ENCODE measurements around the gene CANT1.

Gene CANT1

GRCh38 chr17:78995761-78996451 lies 13.7 kb downstream of the CANT1 start:
- DNase-seq (ENCODE audit: low read depth in 2 of 2), result no peak

- DNase-seq (ENCODE audit: low read depth in 2 of 2), result no peak
Measured at GRCh38 chr17:78995022-78995760, 14.4 kb downstream of the CANT1 start.

- DNase-seq (ENCODE audit: low read depth in 2 of 2), result no peak
Measured at GRCh38 chr17:78993981-78994671, 15.4 kb downstream of the CANT1 start.

DNA sequence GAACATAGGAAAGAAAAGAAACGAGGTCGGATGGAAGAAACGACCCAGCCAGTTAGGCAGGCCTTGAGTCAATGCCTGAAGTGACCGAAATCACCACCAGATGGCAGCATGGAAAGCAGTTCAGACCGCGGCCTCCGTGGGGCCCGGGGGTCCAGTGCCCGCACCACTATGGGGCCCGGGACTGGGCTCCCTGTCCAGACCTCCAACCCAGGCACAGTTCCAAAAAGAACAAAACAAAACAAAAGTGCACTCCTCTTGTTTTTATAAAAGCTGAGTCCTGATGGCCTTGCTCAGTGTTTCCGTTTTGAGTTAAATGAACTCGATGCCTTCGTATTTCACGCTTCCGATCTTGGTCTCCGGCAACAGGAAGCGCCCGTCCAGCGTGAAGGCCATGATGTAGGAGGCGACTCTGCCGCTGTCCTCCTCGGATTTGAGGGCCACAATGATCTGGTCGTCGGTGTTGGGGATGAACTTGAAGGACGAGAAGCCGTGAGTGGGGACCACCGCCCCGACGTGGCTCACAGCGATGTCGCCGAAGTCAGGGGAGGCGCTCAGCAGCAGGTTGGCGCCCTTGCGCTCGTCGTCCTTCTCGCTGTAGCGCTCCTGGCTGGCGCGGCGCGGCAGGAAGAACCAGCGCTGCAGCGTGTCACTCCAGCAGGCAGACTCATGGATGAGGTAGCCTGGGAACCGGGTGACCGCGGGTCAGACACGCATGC lies 16.2 kb downstream of the CANT1 start:
- DNase-seq (ENCODE audit: low read depth in 2 of 2), result peak in 1 of 2 donors; percentile 38

- DNase-seq (ENCODE audit: low read depth in 2 of 2), result no peak
Measured at GRCh38 chr17:78992542-78993212, 16.9 kb downstream of the CANT1 start.

DNA sequence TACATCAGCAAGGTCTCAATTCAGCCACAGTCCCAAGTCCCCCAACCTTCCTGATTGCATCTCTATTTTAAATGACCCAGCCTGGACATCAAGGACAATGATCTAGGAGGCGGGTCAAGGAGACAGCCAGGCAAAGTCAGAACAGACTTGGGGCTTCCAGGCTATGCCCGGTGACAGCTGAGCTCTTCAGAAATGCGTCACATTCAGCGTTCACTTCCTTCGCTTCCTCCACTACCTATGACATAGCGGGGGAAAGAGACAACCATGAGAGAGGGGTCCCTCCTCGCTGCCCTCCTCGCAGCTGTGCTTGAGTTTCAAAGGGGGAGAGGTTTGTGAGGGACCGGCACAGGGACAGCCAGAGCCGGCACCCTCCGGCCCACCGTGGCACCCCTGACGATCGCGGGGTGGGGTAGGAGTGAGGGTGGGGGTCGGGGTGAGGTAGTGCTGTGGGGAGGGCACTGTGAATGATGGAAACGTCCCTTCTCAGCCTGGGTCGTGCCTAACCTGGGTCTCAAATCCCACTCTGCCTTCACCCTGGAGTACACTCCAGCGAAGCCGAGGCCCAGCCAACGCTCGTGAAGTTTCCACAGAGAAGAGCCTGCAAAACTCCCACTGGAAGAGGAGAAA lies 17.5 kb downstream of the CANT1 start:
- no peak for DNase-seq (ENCODE audit: low read depth in 2 of 2)

DNA sequence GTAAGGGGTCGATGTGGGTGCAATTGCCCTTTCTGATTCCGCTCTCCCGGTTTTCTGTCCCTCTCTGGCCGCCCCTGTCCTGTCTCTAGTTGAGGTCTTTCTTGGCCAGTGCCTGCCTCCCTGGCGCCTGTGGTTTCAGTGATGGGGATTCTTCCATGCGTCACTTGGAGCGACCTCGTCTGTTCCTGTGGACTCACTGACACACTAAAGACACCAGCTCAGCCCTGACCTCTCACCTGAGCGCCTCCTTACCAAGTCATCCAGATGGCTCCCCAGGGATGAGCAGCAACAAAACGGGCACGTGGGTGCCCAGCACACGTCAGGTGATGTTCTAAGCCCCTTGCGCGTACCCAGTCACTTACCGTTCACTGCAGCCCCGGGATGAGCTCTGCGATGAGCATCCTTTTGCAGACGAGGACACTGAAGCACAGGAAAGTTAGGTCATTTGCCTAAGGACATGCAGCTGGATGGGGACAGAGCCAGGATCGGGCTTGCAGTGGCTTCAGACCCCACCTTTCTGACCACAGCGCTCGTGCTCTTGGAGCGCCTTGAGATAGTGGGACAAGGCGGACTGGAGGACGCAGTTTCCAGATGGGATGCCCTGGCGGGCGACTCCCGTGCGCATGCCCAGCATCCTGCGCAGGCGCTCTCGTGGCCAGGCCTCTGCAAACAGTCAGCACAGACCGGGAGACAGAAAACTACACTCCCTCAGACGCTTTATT lies 18.4 kb downstream of the CANT1 start:
- DNase-seq (ENCODE audit: low read depth in 2 of 2), result no peak

DNA sequence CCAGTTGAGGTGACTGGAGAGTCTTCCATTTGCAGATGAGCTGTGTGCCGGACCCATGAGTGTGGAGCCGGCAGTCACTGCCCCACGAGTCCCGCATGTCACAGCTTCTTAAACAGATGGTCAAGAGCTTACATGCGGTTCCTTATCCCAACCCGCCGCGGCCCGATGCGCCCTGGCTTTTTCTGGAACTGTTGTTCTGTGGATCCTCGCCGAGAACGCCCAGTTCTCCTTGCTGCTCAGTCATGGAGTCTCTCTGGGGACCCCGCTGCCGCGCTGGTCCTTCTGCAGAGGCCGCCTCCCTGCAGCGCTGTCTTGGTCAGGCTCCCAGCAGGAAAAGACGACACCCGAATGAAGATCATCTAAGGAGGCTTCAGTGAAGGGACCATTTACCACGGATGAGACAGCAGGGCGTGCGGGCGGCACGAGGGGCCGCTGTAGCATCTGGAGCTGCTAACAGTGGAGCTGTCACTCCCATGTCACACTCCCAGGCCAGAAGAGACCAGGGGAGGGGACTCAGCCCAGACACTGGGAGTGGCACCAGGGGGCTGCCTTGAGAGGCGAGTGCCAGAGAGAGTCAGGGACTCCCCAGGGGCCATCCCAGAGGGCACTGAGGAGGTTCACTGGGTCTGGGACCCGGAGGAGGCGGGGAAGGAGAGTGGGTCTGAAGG lies 19.1 kb downstream of the CANT1 start:
- no peak for DNase-seq (ENCODE audit: low read depth in 2 of 2)

GRCh38 chr17:78988152-78988551 lies 21.4 kb downstream of the CANT1 start:
- DNase-seq (ENCODE audit: low read depth in 2 of 2), result no peak

DNA sequence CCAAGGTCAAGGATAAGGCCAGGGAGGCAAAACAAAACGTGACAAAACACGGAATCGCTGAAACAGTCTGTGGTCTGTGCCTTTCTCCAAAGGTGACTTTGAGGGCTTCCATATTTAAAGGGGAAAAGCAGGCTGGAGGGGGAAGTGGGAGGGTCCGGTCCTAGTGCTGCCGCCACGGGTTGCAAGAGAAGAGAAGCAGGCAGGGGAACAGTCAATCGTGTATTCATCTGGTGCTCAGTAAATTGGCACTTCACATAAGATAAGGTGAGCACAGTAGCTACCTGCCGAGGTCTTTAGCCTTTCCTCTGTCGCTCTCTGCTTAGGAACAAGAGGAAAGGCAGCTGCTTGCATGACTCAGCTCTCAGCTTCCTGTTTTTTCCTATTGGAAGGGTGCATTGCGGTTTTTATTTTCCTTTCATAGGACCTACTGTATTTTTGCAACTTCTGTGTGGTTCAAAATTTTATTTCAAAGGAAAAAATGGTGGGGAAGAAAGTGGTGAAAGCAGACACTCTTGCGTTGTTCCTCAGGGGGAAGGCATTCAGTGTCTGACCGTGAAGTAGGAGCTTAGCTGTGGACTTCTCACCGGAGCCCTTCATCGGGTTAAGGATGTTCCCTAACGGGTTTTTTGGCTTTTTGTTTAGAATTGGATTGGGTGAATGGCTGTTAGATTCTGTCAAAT lies 22.8 kb downstream of the CANT1 start:
- DNase-seq (ENCODE audit: low read depth in 2 of 2), result no peak

DNA sequence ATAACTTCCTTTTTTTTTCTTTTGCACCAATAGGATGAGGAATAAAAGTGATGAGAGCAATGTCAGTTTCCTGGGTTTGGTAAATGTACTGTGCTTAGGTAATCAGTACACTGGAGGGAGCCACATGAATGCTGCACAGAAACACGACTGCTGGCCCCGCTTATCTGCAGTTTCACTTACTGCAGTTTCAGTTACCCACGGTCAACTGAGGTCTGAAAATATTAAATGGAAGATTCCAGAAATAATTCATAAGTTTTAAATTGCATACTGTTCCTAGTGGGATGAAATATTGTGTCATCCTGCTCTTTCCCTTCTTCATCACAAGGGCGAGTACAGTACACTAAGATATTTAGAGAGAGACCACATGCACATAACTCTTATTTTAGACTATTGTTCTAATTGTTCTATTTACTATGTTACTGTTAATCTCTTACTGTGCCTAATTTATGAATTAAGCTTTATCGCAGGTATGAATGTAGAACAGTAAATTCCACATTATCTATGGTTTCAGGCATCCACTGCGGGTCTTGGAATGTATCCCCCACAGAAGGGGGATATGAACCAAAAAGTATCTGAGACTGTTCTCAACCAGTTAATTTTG lies 23.4 kb downstream of the CANT1 start:
- no peak for DNase-seq (ENCODE audit: low read depth in 2 of 2)

- no peak for DNase-seq (ENCODE audit: low read depth in 2 of 2)
Measured at GRCh38 chr17:78985395-78985794, 24.2 kb downstream of the CANT1 start.

- no peak for DNase-seq (ENCODE audit: low read depth in 2 of 2)
Measured at GRCh38 chr17:78981010-78981888, 28.3 kb downstream of the CANT1 start.

DNA sequence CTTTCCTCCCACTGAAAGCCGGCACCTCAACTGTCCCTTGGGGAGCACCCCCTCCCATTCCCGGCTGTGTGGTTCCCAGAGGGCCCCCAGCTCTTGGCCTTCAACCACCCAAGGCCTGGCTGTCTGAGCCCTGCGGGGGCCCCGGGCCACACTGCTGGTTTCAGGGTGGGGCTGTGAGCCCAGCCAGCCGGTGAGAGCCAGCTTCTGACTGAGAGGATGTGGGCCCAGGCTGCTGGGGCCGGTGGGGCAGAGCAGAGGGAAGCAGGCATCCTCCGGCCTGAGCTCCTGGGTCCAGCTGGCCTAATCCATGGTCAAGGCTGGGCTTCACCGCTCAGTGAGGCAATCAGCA lies 29.0 kb downstream of the CANT1 start:
- no peak for DNase-seq (ENCODE audit: low read depth in 2 of 2)

DNA sequence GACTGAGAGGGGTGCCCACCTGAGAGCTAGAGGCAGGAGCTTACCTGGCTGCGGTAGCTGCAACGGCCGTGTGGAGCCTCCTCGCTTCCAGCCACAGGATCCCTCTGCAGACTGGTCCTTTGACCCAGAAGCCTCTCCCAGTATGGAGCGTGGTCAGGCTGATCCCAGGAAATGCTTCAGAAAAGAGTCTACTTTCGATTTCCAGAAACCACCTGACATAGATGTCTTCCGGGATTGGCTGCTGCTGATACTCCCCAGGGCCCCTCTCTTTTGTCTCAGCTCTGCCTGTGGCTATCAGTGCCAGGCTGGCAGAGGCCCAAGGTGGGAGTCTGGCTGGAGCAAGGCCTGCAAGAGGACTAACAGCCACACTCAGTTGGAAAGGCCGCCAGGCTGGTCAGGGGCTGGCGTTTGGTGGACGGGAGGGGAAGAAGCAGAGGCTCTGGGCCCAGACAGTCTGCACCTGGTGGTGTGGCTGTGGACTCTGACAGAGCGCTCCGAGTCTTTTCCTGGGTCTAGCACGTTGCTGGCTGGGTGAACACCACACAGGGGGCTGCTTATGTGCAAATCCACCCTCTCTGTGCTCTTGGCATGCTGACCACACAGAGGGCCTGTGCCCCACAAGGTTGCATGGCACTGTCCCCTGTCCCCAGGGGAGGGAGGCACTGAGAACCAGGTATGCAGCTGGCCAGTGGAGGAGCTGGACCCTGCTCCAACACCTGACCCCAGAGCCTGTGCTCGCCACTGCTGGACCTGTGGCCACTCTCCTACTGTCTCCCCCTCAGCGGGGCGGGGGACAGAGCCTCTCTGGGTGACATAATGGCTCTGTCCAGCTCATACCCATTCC lies 29.6 kb downstream of the CANT1 start, which contains the start of gene LGALS3BP:
Gene LGALS3BP (minus strand): TSS at position 144 of the 844 bp plus-strand sequence. CDS start 2,732 bp downstream, outside the sequence.
- DNase-seq (ENCODE audit: low read depth in 2 of 2), result no peak

- DNase-seq (ENCODE audit: low read depth in 2 of 2), result no peak
Measured at GRCh38 chr17:78977997-78978973, 31.3 kb downstream of the CANT1 start.

Measured in stimulated activated CD4-positive, alpha-beta T cell treated with anti-CD3 and anti-CD28 coated beads, Interleukin-1b, Interleukin-23, amount 100 ng/mL, for 1 hour (primary cell).